ENCODE data around the gene PCDH17.

Gene PCDH17

GRCh38 chr13:57724486-57725272 lies 93.1 kb downstream of the PCDH17 start:
- no peak for DNase-seq (ENCODE audit: extremely low read depth in 1 of 2, low read depth in 1 of 2)

GRCh38 chr13:57725480-57725879 lies 93.9 kb downstream of the PCDH17 start:
- DNase-seq (ENCODE audit: extremely low read depth in 1 of 2, low read depth in 1 of 2), result no peak

- no peak for DNase-seq (ENCODE audit: extremely low read depth in 1 of 2, low read depth in 1 of 2)
Observed at GRCh38 chr13:57726981-57727380, 95.4 kb downstream of the PCDH17 start.

GRCh38 chr13:57734306-57734705 lies 102.8 kb downstream of the PCDH17 start:
- DNase-seq (ENCODE audit: extremely low read depth in 1 of 2, low read depth in 1 of 2), result no peak

GRCh38 chr13:57739089-57739488 lies 107.5 kb downstream of the PCDH17 start:
- DNase-seq (ENCODE audit: extremely low read depth in 1 of 2, low read depth in 1 of 2), result no peak

- DNase-seq (ENCODE audit: extremely low read depth in 1 of 2, low read depth in 1 of 2), result no peak
Observed at GRCh38 chr13:57739543-57740190, 108.1 kb downstream of the PCDH17 start.

GRCh38 chr13:57740719-57741118 lies 109.2 kb downstream of the PCDH17 start:
- DNase-seq (ENCODE audit: extremely low read depth in 1 of 2, low read depth in 1 of 2), result no peak

GRCh38 chr13:57748096-57748495 lies 116.6 kb downstream of the PCDH17 start:
- DNase-seq (ENCODE audit: extremely low read depth in 1 of 2, low read depth in 1 of 2), result no peak

GRCh38 chr13:57760951-57761350 lies 129.4 kb downstream of the PCDH17 start:
- DNase-seq (ENCODE audit: extremely low read depth in 1 of 2, low read depth in 1 of 2), result no peak

- DNase-seq (ENCODE audit: extremely low read depth in 1 of 2, low read depth in 1 of 2), result no peak
Observed at GRCh38 chr13:57763689-57764088, 132.1 kb downstream of the PCDH17 start.

All from stimulated activated CD8-positive, alpha-beta memory T cell treated with anti-CD3 and anti-CD28 coated beads, Interleukin-7, amount 100 ng/mL, for 48 hours (primary cell).